Muscle of leg (tissue), 11 donors: ENCODE results near the gene PAX4. TPM values are rescaled to one million over a fixed set of nuclear protein-coding genes. Genes with fewer than 3 reads are reported as not detected.

Experiments used
- DNase-seq: peaks from one replicate; pipeline ENCODE4 v3.0.0; 2013
- H3K27ac ChIP-seq: one replicate; pipeline ENCODE4 v1.5.1; 2013; ENCODE audit warnings: mild to moderate bottlenecking, low read length, control low read depth
- H3K27me3 ChIP-seq: one replicate; pipeline ENCODE4 v1.6.1; 2013; ENCODE audit warnings: low read length; ENCODE audit not compliant: control insufficient read depth, insufficient read depth
- H3K36me3 ChIP-seq: one replicate; pipeline ENCODE4 v1.6.1; 2013; ENCODE audit warnings: low read length; ENCODE audit not compliant: control insufficient read depth, insufficient read depth
- H3K4me1 ChIP-seq: one replicate; pipeline ENCODE4 v1.6.1; 2013; ENCODE audit warnings: low read length; ENCODE audit not compliant: control insufficient read depth, insufficient read depth
- H3K4me3 ChIP-seq: one replicate; pipeline ENCODE4 v1.5.1; 2013; ENCODE audit warnings: low read length, control low read depth
- H3K9me3 ChIP-seq: replicated peaks from 2 replicates; pipeline ENCODE4 v1.6.1; 2013; ENCODE audit warnings: low read depth, low read length; ENCODE audit not compliant: control insufficient read depth
- WGBS: methylation state at CpG from one replicate; pipeline ENCODE4 v1.1.5; 2013; ENCODE audit warnings: missing lambda C conversion rate; ENCODE audit not compliant: insufficient coverage; 5-methylcytosine and 5-hydroxymethylcytosine counted together
- polyA plus RNA-seq, 8 donors: library from polyadenylated mRNA; unstranded; fragments of 120-200 nt; gene quantifications; one replicate each; pipeline versions ENCODE4 v1.2.1 to v1.2.3, GENCODE V29; 2013; ENCODE audit warnings: inconsistent platforms in 1 of 8, low replicate concordance in 1 of 8; ENCODE audit not compliant: insufficient read length in 8 of 8, insufficient read depth in 1 of 8
- total RNA-seq: library from RNA; stranded (reverse); fragments of 120-200 nt; gene quantifications from one replicate; pipeline ENCODE4 v1.2.4, GENCODE V29; 2013

Gene PAX4
- total and polyA plus RNA-seq, 9 donors, result 0.11 TPM; not detected in 8

DNA sequence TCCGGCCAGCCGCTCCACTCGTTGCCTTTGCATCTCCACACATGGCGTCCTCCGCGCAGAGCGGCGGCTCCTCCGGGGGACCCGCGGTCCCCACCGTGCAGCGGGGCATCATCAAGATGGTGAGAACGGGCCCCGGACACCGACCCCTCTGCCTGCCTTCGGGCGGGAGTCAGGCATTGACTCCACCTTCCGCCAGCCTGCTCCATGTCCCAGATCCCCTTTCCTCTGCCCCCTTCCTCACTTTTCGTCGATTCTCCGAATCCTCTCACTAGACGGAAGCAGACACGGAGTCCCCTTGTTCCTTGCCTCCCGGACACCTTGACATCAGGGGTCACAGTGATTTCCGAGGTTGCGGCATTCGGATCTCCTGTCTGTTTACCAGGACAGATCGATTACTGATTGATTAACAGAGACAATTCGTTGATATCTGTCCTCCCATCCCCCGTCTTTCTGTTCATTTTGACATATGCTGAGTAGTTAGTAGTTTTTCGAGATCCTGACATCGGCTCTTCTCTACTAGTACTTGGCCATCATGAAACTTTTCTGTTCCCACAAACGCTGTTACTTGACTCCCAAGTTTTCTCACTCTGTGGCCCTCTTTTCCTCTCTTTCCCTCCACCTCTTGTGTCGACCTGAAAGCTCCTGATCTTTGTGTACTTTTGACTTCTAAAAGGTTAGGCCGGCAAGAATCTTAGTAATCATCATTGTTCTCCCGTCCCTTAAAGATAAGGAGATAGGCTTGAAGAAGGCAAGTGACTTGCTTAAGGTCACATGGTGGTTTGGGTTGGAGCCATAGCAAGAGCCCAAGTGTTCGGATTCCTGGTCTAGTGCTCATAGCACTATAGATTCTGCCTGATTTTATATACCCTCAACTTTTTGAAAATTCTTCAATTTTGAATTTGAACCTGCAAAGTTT is 34.6 kb upstream of the PAX4 start:
- Histone ChIP-seq H3K27me3 (no peaks in the 10 kb centered on the region), H3K9me3 (no peaks in the 10 kb centered on the region), H3K36me3 (peaks cover 6% of the 10 kb centered on the region), H3K27ac (peak overlapping the region; percentile 94), H3K4me3 (peak overlapping the region; percentile 59), H3K4me1 (peaks cover 18% of the 10 kb centered on the region)
- peak; percentile 28 for DNase-seq
- WGBS, result under 1% methylated on average over 28 of the region's 38 CpGs

DNA sequence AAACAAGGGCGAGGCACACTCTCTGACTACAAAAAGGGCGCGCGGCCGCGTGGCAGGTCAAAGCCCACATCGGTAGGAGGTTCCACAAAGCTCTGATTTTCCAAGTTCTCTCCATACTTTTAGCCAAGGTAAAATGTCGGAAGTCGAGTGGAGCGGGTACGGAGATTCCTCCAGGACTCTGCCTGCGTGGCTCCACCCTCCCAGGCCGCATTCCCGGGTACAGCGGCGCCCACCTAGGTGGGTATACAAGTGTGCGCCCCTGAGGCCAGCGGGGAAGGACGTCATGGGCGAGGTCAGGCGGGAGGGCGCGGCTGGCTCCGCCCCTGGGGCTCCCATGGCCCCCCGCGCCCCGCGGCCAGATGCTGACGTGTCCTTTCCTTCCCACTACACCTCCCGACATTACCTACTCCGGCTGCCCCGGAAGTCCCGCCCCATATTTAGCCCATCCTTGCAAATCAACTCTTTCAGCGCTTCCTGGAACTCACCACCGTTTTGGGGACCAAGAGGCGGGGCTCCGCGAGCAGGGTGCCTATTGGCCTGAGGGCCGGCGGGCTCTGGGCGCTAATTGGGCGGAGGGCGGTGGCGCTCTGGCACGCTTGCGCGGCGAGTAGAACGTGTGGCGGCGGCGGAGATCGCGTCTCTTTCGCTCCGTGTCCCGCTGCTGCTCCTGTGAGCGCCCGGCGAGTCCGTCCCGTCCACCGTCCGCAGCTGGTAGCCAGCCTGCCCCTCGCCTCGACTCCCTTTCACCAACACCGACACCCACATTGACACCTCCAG is 33.8 kb upstream of the PAX4 start, which contains the start of gene SND1:
TSS of gene SND1 (plus strand) at position 639 of the 777 bp plus-strand sequence. CDS start 180 bp downstream, outside the sequence.
- H3K4me1 ChIP-seq, result peaks cover 18% of the 10 kb centered on the region
- under 1% methylated on average over 64 of the region's 67 CpGs for WGBS

DNA sequence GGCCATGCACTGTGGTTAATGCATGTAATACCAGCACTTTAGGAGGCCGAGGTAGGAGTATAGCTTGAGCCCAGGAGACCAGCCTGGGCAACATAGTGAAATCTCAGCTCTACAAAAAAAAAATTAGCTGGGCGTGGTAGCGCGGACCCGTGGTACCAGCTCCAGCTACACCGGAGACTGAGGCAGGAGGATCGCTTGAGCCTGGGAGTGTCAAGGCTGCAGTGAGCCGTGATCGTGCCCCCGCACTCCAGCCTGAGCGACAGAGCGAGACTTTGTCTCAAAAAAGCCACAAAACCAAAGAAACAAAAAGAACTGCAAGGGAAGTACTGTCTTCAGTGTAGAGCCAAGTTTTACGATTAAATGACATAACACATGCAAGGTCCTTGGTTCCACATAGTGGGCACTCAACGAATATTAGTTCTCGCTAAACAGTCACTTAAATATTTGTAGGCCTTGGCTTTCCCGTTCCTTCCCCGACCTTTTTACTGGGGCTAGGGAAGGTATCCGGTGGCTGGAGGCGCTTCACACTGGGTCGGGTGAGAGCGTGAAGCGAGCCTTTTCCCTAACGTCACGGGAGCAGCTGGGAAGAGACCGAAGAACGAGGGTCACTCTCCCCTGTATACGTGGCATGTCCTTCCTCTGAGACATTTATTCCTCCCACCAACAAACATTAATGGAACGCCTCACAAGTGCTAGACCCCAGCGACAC is 33.1 kb upstream of the PAX4 start:
- Histone ChIP-seq H3K27me3 (no peaks in the 10 kb centered on the region), H3K4me3 (peak overlapping the region; percentile 59), H3K27ac (peak overlapping the region; percentile 92), H3K36me3 (peaks cover 3% of the 10 kb centered on the region), H3K9me3 (no peaks in the 10 kb centered on the region), H3K4me1 (peaks cover 18% of the 10 kb centered on the region)
- 56% methylated on average over 15 of the region's 29 CpGs for WGBS
- DNase-seq, result peak; percentile 75

More for the DNA sequence above, 33.8 kb upstream of the PAX4 start, which contains the start of gene SND1:
- Histone ChIP-seq H3K27ac (peak within 1 kb of the TSS; percentile 94), H3K36me3 (peaks cover 3% of the 10 kb centered on the region), H3K4me3 (peak within 1 kb of the TSS; percentile 59), H3K9me3 (no peaks in the 10 kb centered on the region), H3K27me3 (no peaks in the 10 kb centered on the region)
- peak; percentile 100 for DNase-seq

DNA sequence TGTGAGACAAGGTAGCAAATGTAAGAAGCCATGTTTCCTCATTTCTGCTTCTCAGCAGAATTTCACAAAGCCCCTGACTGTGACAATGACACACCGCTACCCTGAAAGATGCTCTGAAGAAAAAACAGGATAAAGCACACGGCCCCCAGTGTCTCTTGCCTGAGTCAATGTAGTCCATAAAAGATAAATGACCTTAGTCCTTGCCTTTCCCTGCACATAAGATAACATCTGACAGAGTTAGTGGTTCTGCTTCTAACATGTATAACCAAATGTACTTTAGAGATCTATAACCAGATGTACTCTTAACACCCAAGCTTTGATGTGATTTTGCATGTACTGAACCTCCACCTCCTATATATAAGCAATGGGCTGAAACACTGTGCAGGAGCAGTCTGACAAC is 31.0 kb upstream of the PAX4 start:
- Histone ChIP-seq H3K27me3 (no peaks in the 10 kb centered on the region), H3K27ac (no peak overlapping the region), H3K4me3 (no peak overlapping the region), H3K9me3 (no peaks in the 10 kb centered on the region), H3K36me3 (no peaks in the 10 kb centered on the region), H3K4me1 (peaks cover 15% of the 10 kb centered on the region)
- DNase-seq, result no peak
- WGBS, result no CpG with 5 or more reads among the region's 2 CpGs

DNA sequence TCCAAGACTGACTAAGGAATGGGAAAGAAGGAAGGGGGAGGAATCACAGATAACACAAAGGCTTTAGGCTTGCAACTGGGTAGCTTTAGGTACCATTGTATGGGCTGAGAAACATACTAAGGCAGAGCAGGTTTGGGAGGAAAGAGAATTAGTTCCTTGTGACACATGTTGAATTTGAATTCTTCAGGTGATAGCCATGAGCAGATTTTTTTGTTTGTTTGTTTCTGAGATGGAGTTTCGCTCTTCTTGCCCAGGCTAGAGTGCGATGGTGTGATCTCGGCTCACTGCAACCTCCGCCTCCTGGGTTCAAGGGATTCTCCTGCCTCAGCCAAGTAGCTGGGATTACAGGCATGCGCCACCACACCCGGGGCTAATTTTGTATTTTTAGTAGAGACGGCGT is 29.7 kb upstream of the PAX4 start:
- no peaks in the 10 kb centered on the region for H3K9me3 ChIP-seq
- 97% methylated on average over 8 of the region's 8 CpGs for WGBS
- no peaks in the 10 kb centered on the region for H3K27me3 ChIP-seq
- no peaks in the 10 kb centered on the region for H3K36me3 ChIP-seq
- H3K4me1 ChIP-seq, result peaks cover 6% of the 10 kb centered on the region
- H3K4me3 ChIP-seq, result no peak overlapping the region
- no peak for DNase-seq
- no peak overlapping the region for H3K27ac ChIP-seq

DNA sequence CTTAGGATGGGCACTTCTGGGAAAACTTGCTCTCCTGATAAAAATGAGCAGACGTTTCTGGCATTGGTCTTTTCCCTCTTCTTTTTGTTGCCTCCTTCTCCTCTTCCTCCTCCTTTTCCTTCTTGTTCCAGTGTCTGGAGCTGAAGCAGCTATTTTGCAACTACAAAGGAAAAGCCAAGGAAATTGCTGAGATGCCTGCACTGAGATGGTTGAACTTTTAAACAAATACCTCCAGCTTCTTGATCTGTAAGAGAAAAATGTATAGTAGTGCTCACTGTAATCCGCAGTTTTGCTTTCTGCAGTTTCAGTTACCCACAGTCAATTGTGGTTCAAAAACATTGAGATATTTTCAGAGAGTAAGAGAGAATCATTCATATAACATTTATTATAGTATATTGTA is 26.5 kb upstream of the PAX4 start:
- 33% methylated on average over 1 of the region's 2 CpGs for WGBS

DNA sequence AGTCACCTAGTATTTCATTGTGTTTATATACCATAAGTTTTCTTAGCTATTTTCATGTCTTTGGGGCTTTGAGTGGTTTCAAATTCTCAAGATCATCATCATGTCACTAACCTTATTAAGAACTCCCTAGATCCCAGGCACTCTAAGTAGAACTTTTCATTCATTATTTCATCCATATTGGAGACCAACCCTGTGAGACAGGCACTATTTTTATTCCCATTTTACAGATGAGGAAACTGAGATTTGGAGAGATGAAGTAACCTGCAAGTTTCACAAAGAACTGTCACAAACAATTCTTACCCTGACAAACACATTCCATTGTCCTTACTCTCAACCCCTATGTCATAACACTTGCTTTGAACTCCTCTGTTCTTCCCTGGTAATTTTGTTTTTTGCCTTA is 20.3 kb upstream of the PAX4 start:
- DNase-seq, result no peak
- H3K4me1 ChIP-seq, result no peaks in the 10 kb centered on the region
- H3K9me3 ChIP-seq, result no peaks in the 10 kb centered on the region
- H3K27me3 ChIP-seq, result peaks cover 3% of the 10 kb centered on the region
- H3K27ac ChIP-seq, result no peak overlapping the region
- no peak overlapping the region for H3K4me3 ChIP-seq
- no peaks in the 10 kb centered on the region for H3K36me3 ChIP-seq

More for the DNA sequence above, 26.5 kb upstream of the PAX4 start:
- H3K4me1 ChIP-seq, result no peaks in the 10 kb centered on the region
- H3K27ac ChIP-seq, result no peak overlapping the region
- no peak overlapping the region for H3K4me3 ChIP-seq
- H3K36me3 ChIP-seq, result no peaks in the 10 kb centered on the region
- DNase-seq, result no peak
- no peaks in the 10 kb centered on the region for H3K27me3 ChIP-seq
- H3K9me3 ChIP-seq, result no peaks in the 10 kb centered on the region

DNA sequence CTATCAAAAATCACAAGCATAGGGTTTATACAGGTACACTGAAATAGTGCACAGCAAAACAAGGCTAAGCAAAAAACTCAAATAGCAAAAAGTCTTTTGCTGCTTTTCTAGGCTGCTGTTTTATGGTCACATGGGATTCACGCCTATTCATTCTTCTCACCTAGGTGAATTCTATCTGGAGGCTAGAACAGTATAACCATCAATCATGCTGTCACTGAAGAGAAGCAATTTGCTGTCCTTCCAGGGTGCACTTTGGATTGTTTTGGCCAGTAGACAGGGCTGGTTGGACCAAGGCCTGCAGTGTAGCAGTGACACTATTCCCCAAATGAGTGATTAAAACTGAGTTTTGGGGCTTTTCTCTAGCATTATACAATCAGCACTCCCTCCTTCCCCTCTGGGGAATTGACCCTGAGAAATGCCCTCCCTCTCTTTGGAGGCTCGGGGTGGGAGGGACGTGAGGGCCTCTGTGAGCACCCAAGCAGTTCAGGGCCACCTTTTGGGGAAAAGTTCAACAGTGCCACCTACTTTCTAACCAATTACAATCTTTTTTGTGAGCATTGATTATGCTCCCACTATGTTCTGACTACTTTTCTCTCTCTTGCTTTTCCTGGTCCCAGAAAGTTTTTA is 17.8 kb upstream of the PAX4 start:
- no peaks in the 10 kb centered on the region for H3K9me3 ChIP-seq
- no peak overlapping the region for H3K27ac ChIP-seq
- DNase-seq, result no peak
- no peaks in the 10 kb centered on the region for H3K4me1 ChIP-seq
- peaks cover 3% of the 10 kb centered on the region for H3K27me3 ChIP-seq
- no CpG with 5 or more reads among the region's 3 CpGs for WGBS
- H3K36me3 ChIP-seq, result no peaks in the 10 kb centered on the region
- no peak overlapping the region for H3K4me3 ChIP-seq

DNA sequence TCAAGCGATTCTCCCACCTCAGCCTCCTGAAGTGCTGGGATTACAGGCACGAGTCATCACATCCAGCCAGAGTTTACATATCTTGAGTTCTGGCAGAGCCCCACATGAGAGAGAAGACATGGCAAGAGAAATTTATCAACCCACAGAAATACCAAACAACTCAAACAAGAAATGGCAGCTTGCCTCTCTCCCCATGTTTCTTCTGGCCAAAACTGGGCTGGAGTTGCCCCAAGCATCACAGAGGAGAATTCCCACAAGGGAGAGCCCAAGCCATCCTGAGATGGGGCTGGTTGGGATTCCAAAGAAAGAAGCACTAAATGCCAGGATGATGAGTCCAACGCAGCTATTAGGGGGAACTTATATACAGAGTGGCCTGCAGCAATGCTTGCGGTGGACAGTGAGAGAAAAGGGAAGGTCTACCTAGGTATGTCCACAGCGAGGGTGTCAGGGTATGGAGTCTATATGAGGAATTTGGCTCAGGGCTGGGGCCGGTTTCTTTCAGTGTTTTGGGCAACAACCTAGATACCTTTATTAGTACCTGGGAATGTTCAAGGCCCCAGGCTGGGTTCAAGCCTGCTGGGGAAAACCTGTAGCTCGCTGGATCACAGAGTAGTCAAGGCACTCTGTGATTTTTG is 14.5 kb upstream of the PAX4 start:
- Histone ChIP-seq H3K27ac (no peak overlapping the region), H3K4me1 (no peaks in the 10 kb centered on the region), H3K9me3 (no peaks in the 10 kb centered on the region), H3K4me3 (no peak overlapping the region), H3K36me3 (no peaks in the 10 kb centered on the region), H3K27me3 (peaks cover 5% of the 10 kb centered on the region)
- no peak for DNase-seq
- WGBS, result 83% methylated on average over 6 of the region's 7 CpGs
